Endothelial cell of umbilical vein (primary cell): ENCODE data around the gene ABCA6. TPM values are rescaled to one million over a fixed set of nuclear protein-coding genes. Genes with fewer than 3 reads are reported as not detected.

ENCODE experiments used
- BruUV-seq: library from RNA; stranded (reverse); fragments of 400-500 nt; replicated peaks from 2 replicates; lab custom pipeline; 2021; lab: Mats Ljungman, UMichigan
- CTCF ChIA-PET: fragments of 300-600, 350-600 bp; sonication (Branson Sonifier 250); formaldehyde crosslinking; loops from one replicate; lab custom pipeline; 2021; ENCODE audit warnings: antibody characterized with exemption, inconsistent platforms; lab: Charles Lee
- POLR2A ChIA-PET: fragments of 300-600, 350-600 bp; sonication (Branson Sonifier 250); formaldehyde crosslinking; loops from one replicate; lab custom pipeline; 2021; ENCODE audit warnings: antibody characterized with exemption, inconsistent platforms; lab: Charles Lee
- DNase-seq: peaks from one replicate; pipeline ENCODE4 v3.0.0-alpha.2; 2011; ENCODE audit warnings: low read depth, low spot score
- FAIRE-seq: peaks from 2 replicates; lab custom pipeline; 2011; peaks lifted over from hg19 to GRCh38; lab: Jason Lieb, UNC
- H2AFZ ChIP-seq: 2 replicates; pipeline ENCODE4 v1.6.0; 2012; ENCODE audit warnings: low read depth, low read length, control low read depth, inconsistent platforms
- H3K27ac ChIP-seq: 2 replicates; pipeline ENCODE4 v1.5.1; 2011; ENCODE audit warnings: low read depth, mild to moderate bottlenecking, control low read depth, low read length, moderate library complexity; ENCODE audit not compliant: insufficient read depth
- H3K27me3 ChIP-seq, 2 experiments: 2 replicates each; pipeline versions ENCODE4 v1.6.0 to v1.6.1; 2011; ENCODE audit warnings: low read length in 2 of 2, mixed read lengths in 1 of 2; ENCODE audit not compliant: control insufficient read depth in 2 of 2, insufficient read depth in 2 of 2
- H3K36me3 ChIP-seq, 2 experiments: 2 replicates in 1 of 2; 3 replicates in 1 of 2; pipeline ENCODE4 v1.5.1; 2011; ENCODE audit warnings: low read length in 2 of 2, mild to moderate bottlenecking in 1 of 2, moderate library complexity in 1 of 2; ENCODE audit not compliant: control insufficient read depth in 2 of 2, insufficient read depth in 2 of 2; ENCODE audit errors: extremely low read depth in 1 of 2
- H3K4me1 ChIP-seq: 3 replicates; pipeline ENCODE4 v1.5.1; 2011; ENCODE audit warnings: mild to moderate bottlenecking, low read length; ENCODE audit not compliant: control insufficient read depth, insufficient read depth; ENCODE audit errors: extremely low read depth
- H3K4me2 ChIP-seq: 2 replicates; pipeline ENCODE4 v1.6.1; 2011; ENCODE audit warnings: low read length, control low read depth, mixed read lengths; ENCODE audit not compliant: insufficient read depth
- H3K4me3 ChIP-seq, 3 experiments: fragments of 200-600 bp in 1 of 3; sonication (generic), shearing (Covaris generic) in 1 of 3; replicated peaks in 1 of 3; 2 replicates each; pipeline ENCODE4 v1.5.1; 2011 to 2016; ENCODE audit warnings: control low read depth in 3 of 3, low read length in 3 of 3, mild to moderate bottlenecking in 2 of 3, inconsistent platforms in 1 of 3, low read depth in 1 of 3, moderate library complexity in 1 of 3; ENCODE audit not compliant: insufficient read depth in 1 of 3
- H3K79me2 ChIP-seq: 2 replicates; pipeline ENCODE4 v1.6.0; 2012; ENCODE audit warnings: low read length, inconsistent platforms; ENCODE audit not compliant: control insufficient read depth, insufficient read depth
- H3K9ac ChIP-seq: replicated peaks from 2 replicates; pipeline ENCODE3; 2011; ENCODE audit warnings: low read length, control low read depth; ENCODE audit not compliant: insufficient read depth; ENCODE audit errors: extremely low read depth
- H3K9me1 ChIP-seq: replicated peaks from 3 replicates; pipeline ENCODE4 v1.6.0; 2011; ENCODE audit warnings: mild to moderate bottlenecking, low read length; ENCODE audit not compliant: control insufficient read depth, insufficient read depth; ENCODE audit errors: extremely low read depth
- H3K9me3 ChIP-seq: replicated peaks from 2 replicates; pipeline ENCODE4 v1.5.1; 2012; ENCODE audit warnings: low read length, inconsistent platforms; ENCODE audit not compliant: control insufficient read depth, insufficient read depth
- H4K20me1 ChIP-seq: replicated peaks from 2 replicates; pipeline ENCODE3; 2011; ENCODE audit warnings: mild to moderate bottlenecking, low read length; ENCODE audit not compliant: control insufficient read depth, insufficient read depth; ENCODE audit errors: extremely low read depth
- EZH2 ChIP-seq: IDR thresholded peaks from 2 replicates; pipeline ENCODE4 v1.6.1; 2012; ENCODE audit warnings: borderline replicate concordance, low read depth, mild to moderate bottlenecking, moderate library complexity, low read length, inconsistent platforms; ENCODE audit not compliant: severe bottlenecking
- FOS ChIP-seq: IDR thresholded peaks from 2 replicates; pipeline ENCODE4 v1.6.1; 2011; ENCODE audit warnings: mild to moderate bottlenecking, low read length, moderate library complexity, borderline replicate concordance; ENCODE audit not compliant: insufficient read depth
- JUN ChIP-seq: IDR thresholded peaks from 2 replicates; pipeline ENCODE4 v1.6.1; 2011; ENCODE audit warnings: borderline replicate concordance, low read depth; ENCODE audit not compliant: insufficient read length, insufficient read depth
- MYC ChIP-seq: IDR thresholded peaks from one replicate; pipeline ENCODE4 v1.6.1; 2011; ENCODE audit warnings: mild to moderate bottlenecking, low read depth, low read length
- POLR2A ChIP-seq: IDR thresholded peaks from 2 replicates; pipeline ENCODE4 v1.6.1; 2012; ENCODE audit warnings: low read depth, mild to moderate bottlenecking, control low read depth, low read length
- POLR2AphosphoS5 ChIP-seq: IDR thresholded peaks from 2 replicates; pipeline ENCODE4 v1.6.1; 2012; ENCODE audit warnings: low read depth, mild to moderate bottlenecking, control low read depth, low read length, moderate library complexity; ENCODE audit not compliant: insufficient read depth
- dilution Hi-C: fragments of 300-500 bp; cut with MboI; formaldehyde crosslinking; loops from one replicate; pipeline ENCODE4 v1.15.0; 2019; ENCODE audit warnings: low sequenced_read_pairs; ENCODE audit not compliant: extremely low pct_ligation_motif_present
- intact Hi-C: fragments of 100-400 bp; cut with micrococcal nuclease; formaldehyde crosslinking; loops from one replicate; pipeline ENCODE4 v1.10.0; 2022
- polyA plus RNA-seq, 4 experiments: library from polyadenylated mRNA; depleted of rRNA in 3 of 4; stranded (reverse) in 3 of 4; unstranded in 1 of 4; fragments of >200 nt; gene quantifications; 2 replicates each; pipeline versions ENCODE4 v1.2.1 to v1.2.3, GENCODE V29; 2011 to 2012; ENCODE audit warnings: missing spikeins in 1 of 4
- total RNA-seq: library from RNA; stranded (reverse); gene quantifications from 2 replicates; pipeline ENCODE4 v1.2.3, GENCODE V29; 2021
- TF ChIP-seq, protein P1 (sequence below), 2 donors: IDR thresholded peaks; 1 replicate in 1 of 2; 2 replicates in 1 of 2; pipeline ENCODE4 v1.5.1; 2011; ENCODE audit warnings: low read length in 2 of 2, mild to moderate bottlenecking in 2 of 2, moderate library complexity in 2 of 2, control low read depth in 1 of 2, inconsistent platforms in 1 of 2, low read depth in 1 of 2; ENCODE audit not compliant: insufficient read depth in 1 of 2; ENCODE audit errors: extremely low read depth in 1 of 2
- TF ChIP-seq, protein P2 (sequence below): IDR thresholded peaks from 2 replicates; pipeline ENCODE4 v1.6.1; 2011; ENCODE audit not compliant: insufficient read depth, insufficient read length

The ABCA6 gene
- total and polyA plus RNA-seq, 2 donors (not counting 3 experiments of a cell fraction or from before 2014, with no cell fraction given): 11.3 to 30.5 TPM

DNA sequence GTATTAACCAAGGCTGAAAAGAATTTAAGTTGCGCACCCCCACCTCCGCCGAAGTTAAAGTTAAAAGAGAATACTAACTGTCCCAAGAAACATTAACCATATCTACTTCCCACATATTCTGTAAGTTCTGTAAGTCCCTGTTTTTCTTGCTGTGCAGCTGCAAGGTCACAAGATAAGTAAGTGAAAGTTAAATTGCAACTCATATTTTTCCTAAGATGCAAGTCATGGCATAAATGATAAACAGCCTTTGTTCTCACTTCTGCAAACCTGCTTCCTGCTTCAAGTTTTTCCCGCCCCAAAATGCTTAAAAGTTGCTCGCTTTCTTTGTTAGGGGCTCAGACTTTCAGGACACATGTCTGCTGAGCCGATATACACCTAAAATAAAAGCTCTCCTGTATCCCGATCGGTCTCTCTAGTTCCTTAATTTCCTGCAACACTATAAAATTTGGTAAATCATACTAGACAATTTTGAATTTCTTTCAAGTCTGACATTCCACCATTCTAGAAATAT, 48.4 kb downstream of the ABCA6 start:
- ChIA-PET CTCF (interaction anchor here (1.4 kb wide), 1 partner anchor 8 kb away, joined by 4 read pairs; no protein-coding TSS in a partner anchor), POLR2A (no interaction called here)
- no peak for TF ChIP-seq POLR2AphosphoS5
- no peak for TF ChIP-seq MYC
- no peak for TF ChIP-seq JUN
- TF ChIP-seq EZH2: no peak
- TF ChIP-seq FOS: no peak
- TF ChIP-seq, protein P1, sequence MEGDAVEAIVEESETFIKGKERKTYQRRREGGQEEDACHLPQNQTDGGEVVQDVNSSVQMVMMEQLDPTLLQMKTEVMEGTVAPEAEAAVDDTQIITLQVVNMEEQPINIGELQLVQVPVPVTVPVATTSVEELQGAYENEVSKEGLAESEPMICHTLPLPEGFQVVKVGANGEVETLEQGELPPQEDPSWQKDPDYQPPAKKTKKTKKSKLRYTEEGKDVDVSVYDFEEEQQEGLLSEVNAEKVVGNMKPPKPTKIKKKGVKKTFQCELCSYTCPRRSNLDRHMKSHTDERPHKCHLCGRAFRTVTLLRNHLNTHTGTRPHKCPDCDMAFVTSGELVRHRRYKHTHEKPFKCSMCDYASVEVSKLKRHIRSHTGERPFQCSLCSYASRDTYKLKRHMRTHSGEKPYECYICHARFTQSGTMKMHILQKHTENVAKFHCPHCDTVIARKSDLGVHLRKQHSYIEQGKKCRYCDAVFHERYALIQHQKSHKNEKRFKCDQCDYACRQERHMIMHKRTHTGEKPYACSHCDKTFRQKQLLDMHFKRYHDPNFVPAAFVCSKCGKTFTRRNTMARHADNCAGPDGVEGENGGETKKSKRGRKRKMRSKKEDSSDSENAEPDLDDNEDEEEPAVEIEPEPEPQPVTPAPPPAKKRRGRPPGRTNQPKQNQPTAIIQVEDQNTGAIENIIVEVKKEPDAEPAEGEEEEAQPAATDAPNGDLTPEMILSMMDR (IDR thresholded peaks at IDR 0.05; ENCODE audit: extremely low read depth in 1 of 2, insufficient read depth in 1 of 2, low read depth in 1 of 2, low read length in 2 of 2): no peak
- TF ChIP-seq, protein P2, sequence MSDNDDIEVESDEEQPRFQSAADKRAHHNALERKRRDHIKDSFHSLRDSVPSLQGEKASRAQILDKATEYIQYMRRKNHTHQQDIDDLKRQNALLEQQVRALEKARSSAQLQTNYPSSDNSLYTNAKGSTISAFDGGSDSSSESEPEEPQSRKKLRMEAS: no peak
- no peak for TF ChIP-seq POLR2A
- Histone ChIP-seq H3K4me2 (peak overlapping the region; percentile 54), H3K9me3 (no peaks in the 10 kb centered on the region), H3K9ac (peak overlapping the region; percentile 51), H3K79me2 (no peaks in the 10 kb centered on the region), H3K27ac (peak overlapping the region; percentile 3), H3K4me3 (peak overlapping the region in 1 of 3 experiments; percentile 37), H3K27me3 (no peaks in the 10 kb centered on the region), H2AFZ (peak overlapping the region; percentile 91), H3K9me1 (no peaks in the 10 kb centered on the region), H4K20me1 (no peaks in the 10 kb centered on the region), H3K36me3 (peaks cover 0 to 4% of the 10 kb centered on the region in 2 experiments), H3K4me1 (peaks cover 11% of the 10 kb centered on the region)
- peak; percentile 89 for DNase-seq
- FAIRE-seq: peak; percentile 65
- intact Hi-C loops (loop anchor here (1.0 kb wide), 1 partner anchor 46 kb away; no protein-coding TSS in a partner anchor), dilution Hi-C loops (no loop called here)
- no TSS peak for BruUV-seq
